NCI-H146 treated with DMSO at 0.1 percent for 48 hours (cell line): ENCODE data around the gene HYAL2.

Source experiments
- DNase-seq: peaks from one replicate; lab custom pipeline; 2025; ENCODE audit not compliant: unreplicated experiment; lab: John Stamatoyannopoulos, UW

The HYAL2 gene

DNA sequence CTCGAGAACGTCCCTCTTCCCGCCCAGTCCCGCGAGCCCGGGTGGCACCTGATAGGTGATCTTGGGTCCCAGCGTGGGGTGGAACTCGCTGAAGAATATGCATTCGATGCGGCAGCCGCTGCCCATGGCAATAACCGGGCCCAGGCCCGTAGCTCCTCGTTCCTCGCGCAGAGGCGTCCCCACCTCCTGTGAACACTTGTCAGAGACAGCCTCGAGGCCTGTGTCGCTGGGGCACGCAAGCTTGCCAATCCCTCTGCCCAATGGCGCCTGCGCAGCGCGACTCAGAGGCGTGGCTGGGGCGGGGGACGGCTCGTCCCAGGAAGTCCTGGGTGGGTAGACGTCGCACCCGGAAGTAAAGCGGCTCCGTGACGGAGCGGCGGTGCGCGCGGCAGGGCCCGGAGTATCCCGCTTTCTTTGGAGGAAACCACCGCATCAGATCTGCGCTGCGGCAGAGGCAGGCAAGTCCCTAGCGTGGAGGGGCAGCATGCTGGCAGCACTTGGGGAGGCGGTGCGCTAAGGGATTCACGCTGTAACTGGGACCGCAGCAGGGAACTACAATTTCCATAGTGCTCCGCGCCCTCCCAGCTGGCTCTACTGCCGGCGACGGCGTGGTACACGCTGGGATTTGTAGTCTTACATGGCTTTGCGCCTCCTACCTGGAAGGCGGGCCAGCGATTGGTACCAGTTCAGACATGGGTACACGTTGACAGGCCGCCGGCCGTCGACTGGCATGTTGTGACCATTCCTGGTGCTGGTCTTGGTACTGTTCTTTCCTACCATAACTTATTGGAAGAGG lies 28.2 kb upstream of the HYAL2 start, which contains the start of the genes CYB561D2 and NPRL2:
Gene CYB561D2, plus strand, starts transcription at position 336 of the 796 bp plus-strand sequence. CDS start 572 bp downstream, outside the sequence.
Gene NPRL2, minus strand, starts transcription at position 249 of the 796 bp plus-strand sequence. Its CDS starts 123 bp downstream, at position 126.
- DNase-seq, result peak; percentile 76

DNA sequence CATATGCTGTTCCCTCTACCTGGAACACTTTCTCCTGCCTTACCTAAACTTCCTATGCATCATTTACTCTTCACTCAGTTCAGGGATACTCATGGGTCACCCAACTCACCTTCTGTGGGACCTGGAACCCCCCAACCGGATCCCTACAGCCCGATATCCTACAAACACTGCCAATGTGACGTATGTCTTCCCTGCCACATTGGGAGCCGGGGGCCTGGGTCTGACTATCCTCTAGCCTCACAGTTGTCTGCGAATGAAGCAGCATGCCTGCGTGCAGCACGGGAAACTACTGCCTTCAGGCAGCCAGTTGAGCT lies 27.6 kb upstream of the HYAL2 start:
- DNase-seq, result no peak

DNA sequence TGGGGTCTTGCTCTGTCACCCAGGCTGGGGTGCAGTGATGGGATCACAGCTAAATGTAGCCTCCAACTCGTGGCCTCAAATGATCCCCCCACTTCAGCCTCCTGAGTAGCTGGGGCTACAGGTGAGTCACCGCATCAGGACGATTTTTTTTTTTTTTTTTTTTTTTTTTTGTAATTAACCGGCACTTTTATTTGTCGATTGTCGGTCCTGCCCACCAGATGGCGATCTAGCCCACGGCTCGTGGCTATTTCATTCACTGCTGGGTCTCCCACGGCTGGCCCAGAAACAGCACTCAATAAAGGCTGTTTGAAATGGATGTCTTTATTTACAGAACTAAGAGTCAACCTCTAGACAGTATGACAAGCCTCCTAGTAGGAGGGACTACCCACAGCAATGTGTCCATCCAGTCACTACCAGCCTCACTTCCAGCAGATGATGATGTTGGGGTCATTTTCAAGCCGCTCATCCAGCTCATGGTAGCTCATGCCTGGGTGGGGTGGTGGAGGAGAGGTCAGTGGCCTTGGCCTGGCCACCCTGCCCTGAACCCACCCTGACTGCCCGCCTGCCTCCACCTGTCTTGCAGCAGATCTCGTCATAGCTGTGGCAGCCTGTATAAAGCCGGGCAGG lies 24.8 kb upstream of the HYAL2 start:
- peak; percentile 35 for DNase-seq

DNA sequence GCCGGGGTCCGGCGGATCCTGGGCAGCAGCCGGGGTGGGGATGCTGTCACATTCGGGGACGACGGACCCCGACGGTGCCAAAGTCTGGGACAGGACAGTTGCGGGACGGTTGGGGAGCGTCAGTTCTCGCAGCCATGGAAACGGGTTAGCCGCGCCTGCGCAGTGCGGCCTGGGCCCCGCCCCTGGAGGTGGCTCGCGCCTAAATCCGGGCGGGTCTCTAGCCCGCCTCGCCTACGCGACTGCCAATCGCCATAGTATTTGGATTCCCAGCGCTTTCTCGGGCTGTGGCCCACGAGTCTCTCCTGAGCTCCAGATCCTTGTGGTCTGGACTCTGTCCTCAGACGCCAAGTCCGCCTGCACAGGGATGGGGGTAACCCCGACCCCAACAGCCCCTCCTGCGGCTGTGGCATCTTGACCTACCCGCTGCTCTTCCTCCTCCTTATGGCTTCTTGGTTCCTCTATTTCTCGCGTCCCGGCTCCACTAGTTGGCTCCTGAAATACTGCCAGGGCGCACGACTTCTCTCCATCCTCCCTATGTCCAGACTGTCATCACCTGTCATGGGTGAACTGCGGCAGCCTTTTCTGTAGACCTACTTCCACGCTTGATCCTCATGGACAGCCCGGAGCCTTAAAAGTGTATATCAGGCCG lies 23.2 kb upstream of the HYAL2 start, which contains the start of gene ZMYND10:
Gene ZMYND10, minus strand, starts transcription at position 147 of the 649 bp plus-strand sequence. CDS start 153 bp downstream, outside the sequence.
- peak; percentile 13 for DNase-seq

DNA sequence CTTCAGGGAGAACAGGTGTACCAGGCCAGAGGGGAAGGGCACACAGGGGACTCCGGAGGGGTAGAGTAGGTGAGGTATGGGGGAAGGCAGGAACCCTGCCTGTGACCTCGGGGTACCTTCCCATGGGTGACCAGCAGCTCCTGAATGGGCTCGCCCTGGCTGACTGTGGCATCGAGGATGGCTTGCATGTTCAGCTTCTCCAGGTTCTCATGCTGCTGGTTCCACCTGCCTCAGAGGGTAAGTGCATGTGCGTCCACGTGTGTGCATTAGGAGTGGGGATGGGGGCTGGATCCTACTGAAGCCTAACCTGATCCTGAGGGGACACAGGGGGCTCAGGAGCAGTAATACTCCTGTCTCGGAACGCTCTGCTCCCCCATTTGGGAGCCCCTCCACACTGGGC lies 22.5 kb upstream of the HYAL2 start:
- DNase-seq, result no peak

DNA sequence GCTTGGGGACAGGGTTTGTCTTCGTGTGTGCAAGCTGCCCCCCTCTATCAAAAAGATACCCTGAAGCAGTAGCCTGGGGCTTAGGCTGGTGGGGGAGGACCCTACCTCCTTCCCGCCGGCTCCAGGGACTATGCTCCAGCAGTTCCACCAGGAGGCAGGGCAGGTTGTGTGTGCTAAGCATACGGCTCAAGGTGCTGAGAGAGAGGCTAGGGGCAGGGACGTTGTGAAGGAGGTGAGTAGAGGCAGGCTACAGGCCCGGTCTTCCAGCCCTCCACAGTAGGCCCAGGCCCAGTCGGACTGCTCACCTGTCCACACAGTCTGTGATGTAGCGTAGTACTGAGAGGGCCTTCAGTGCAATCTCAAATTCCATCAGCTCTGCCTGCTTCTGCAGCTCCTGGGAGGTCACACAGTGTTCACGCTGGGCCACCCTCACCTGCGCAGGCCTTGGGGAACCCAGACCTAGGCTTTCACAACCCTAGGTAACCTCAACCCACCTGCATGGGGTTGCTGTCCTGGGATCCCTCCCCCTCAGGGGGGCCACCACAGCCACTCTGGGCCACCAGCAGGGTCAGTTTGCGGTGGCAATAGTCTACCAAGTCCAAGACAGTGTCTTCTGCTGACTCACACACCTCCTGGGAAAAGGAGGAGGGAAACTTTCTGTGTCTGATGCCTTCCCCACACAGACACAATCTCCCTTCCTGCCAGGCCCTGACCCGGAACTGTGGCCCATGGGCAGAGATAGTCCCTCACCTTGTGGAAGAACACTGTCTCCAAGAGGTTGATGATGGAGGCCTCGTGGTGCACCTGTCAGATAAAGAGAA lies 20.5 kb upstream of the HYAL2 start:
- no peak for DNase-seq

DNA sequence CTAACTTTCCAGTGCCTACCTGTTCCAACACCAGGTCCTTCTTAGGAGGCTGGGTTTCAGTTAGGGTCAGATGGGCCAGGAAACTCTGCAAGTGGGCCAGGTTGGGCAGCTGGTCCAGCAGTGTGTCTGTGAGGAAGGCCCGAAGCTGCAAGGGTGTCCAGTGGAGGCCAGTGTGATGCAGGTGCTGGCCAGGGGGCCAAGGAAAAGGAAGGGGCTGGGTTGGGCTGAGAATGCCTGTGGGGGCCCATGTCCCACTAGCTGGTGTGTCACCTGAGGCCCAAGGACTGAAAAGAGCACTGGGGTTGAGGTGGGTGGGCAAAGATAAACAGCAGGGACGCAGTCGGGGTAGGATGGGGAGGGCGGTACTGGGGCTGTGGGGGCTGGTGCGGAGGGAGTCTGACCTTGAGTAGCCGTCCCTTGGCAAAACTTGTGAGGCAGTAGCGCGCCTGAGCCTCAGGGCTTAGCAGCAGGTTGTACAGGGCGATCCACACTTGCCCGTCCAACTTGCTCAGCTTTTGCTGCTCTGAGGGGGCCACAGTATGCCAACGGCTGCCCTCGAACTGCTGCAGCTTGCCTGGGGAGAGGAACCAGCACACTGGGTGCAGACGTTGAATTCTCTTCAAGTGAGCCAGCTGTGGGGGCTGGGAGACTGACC lies 19.6 kb upstream of the HYAL2 start:
- no peak for DNase-seq

DNA sequence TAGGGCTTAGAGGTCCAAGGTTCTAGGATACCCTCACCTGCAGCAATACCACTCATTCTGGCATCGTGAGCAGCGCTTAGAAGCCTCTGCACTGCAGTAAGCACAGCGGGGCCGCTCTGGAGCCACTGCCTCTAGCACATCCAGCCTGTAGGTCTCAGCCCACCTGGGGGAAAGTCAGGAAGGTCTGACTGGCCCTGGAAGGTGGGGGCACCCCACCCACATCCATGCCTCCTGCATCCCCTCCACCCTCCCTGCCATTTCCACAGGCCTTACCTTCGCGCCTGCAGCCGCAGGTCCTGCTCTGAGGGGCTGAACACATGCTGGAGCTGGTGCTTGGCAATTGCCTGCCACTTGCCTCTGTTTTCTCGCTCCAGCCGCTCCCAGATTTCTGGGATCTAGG lies 19.0 kb upstream of the HYAL2 start:
- DNase-seq, result no peak

DNA sequence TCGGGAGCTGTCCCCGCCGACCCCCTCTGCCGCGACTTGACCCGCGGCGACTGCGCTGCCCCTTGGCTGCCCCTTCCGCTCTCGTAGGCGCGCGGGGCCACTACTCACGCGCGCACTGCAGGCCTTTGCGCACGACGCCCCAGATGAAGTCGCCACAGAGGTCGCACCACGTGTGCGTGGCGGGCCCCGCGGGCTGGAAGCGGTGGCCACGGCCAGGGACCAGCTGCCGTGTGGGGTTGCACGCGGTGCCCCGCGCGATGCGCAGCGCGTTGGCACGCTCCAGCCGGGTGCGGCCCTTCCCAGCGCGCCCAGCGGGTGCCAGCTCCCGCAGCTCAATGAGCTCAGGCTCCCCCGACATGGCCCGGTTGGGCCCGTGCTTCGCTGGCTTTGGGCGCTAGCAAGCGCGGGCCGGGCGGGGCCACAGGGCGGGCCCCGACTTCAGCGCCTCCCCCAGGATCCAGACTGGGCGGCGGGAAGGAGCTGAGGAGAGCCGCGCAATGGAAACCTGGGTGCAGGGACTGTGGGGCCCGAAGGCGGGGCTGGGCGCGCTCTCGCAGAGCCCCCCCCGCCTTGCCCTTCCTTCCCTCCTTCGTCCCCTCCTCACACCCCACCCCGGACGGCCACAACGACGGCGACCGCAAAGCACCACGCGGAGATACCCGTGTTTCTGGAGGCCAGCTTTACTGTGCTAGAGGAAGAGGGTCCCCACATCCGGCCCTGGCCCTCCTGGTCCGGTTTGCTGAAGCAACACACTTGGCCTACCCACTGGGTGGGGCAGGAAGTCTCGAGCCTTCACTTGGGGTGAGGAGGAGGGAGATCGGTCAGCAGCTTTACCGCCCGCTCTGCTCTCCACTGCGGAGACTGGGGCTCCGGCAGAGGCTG lies 18.1 kb upstream of the HYAL2 start, which contains the start of gene RASSF1:
Gene RASSF1, minus strand, starts transcription at position 389 of the 882 bp plus-strand sequence. Its CDS starts 31 bp downstream, at position 358.
- no peak for DNase-seq

DNA sequence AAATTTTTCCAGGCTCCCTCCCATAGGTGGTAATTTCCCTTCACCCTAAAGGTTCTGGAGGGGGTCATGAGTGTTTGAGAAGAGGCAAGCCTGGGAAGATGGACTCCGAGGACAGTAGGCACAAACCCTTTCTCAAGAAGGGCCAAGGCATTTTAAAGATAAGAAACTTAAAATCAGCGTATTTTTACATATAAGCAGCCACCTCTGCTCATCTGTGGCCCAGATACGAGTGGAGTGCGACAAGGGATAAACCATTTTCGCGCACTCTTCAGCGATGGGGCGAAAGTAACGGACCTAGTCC lies 17.6 kb upstream of the HYAL2 start:
- no peak for DNase-seq

DNA sequence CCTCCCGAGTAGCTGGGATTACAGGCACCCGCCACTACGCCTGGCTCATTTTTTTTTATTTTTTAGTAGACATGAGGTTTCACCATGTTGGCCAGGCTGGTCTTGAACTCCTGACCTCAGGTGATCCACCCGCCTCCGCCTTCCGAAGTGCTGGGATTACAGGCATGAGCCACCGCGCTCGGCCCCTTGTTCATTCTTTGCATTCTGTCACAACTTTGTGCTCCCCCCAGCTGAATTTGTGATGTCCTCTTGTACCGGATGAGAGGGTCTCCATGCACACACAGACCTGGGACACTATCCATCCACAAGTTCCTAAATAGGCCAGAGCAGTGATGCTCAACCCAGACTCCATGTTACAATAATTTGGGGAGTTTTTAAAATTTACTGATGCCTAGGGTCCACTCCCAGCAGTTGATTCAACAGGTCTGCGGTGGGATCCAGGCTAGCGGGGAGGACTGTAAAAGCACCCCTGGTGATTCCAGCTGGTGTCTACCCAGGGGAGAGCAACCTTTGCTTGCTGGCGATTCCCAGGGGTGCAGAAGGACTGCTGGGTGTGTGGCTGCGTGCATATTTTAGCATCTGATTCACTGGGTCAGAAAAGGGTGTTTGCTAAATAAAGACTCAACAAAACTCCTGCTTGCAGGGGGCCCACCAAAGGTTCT lies 17.1 kb upstream of the HYAL2 start:
- no peak for DNase-seq

DNA sequence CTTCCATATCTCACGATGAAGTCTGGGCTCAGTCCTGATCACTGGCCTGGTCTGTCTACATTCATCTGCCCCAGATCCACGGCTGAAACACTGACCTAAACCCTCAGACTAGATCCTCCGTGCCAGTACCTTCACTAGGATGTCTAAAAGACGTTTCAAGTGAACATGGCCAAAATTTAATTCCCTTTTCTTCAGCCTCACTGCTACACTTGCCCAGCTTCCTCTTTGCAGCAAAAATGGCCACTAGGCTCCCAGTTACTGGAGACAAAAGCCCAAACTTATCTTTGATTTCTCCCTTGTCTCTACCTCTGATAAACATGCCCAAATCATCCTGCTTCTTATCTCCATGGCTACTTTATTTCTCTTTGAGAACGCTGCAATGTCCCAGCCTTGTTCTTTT lies 16.4 kb upstream of the HYAL2 start:
- no peak for DNase-seq

DNA sequence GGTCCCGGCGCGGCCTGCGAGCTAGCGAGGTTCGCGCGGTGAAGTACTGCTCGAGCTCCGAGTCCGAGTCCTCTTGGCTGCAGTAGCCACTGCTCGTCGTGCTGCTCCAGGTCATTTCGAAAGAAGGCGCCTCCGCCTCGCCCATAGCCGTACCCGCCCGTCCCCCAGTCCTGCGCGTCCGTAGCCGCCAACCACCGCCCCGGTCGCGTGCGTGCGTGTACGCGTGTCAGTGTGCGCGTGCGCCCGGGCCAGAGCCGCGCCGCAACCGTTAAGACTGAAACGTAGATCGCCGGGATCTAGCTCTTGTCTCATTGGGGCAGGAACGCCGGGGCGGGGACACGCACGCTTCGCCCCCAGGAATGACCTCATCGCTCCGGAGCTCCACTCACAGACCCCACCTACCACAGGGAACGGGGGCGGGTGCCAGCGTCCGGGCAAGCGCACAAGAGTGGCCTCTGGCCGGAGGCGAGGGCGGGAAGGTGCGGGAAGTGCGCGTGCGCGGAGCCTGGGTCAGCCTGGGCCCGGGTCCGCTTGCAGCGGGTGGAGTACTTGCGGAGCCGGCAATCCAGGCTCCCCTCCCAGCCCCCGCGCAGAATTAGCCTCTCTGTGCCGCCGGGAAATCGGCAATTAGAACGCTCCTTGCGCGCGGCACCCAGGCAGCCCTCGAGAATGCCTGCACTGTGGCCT lies 14.8 kb upstream of the HYAL2 start:
- DNase-seq, result peak; percentile 90

DNA sequence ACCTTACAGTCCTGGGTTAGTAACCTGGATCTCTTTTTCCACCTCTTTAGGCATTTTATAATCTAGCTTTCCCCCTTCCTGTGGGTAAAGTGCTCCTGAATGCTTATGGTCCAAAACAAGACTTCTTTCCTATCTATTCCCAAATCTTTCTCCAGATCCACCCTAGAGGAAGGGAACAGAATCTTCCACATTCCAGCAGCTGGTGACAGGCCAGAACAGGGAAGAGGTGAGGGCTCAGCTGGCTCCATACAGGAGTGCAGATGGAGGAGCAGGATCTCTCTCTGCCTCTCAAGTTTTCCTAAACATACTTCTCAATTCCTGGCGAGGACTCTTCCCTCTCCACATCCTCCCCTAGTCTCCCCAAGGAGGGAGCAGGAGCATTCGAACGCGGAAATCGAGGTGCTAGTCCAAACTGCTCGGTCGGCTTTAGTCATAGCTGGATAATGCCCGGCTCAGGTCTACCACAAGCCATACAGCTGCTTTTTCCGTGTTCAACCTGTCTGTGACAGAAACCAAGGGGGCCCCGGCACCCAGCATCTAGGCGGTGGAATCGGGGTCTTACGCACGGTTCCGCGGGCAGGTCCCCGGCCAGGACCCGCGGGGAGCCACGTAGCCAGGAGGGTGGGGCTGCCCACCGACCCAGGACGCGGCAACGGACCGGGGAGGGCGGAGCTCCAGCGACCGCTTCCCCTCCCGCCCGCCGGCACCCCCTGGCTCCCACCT lies 14.1 kb upstream of the HYAL2 start:
- no peak for DNase-seq

DNA sequence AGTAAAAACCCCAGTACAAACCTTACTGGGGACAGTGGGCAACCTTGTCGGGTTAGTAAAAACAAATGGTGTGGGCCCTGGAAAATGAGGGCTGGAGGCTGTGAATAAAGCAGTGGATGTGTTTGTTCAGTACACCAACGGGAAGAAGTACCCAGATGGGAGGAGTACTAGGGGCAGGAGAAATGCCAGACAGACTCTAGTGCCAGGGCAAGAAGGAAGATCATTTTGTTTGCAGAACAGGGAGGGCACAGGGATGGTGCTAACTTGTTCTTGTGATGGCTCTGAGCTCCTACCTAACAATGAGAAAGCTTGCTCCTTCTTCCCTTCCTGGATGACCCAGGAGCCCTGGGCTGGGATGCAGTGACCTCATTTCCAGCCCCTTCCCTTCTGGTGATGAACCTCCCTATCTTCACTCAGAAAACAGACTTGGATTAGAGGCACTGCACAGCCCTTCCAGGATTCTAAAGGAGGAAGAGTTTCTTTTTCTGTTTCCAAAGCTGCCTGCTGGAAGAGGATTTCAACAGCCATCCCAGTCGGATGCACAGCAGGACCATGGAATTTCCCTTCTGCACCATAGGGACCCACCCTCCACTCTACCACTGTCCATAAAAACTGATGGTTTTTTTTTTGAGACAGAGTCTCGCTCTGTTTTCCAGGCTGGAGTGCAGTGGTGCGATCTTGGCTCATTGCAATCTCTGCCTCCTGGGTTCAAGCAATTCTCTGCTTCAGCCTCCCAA lies 12.0 kb upstream of the HYAL2 start:
- no peak for DNase-seq

DNA sequence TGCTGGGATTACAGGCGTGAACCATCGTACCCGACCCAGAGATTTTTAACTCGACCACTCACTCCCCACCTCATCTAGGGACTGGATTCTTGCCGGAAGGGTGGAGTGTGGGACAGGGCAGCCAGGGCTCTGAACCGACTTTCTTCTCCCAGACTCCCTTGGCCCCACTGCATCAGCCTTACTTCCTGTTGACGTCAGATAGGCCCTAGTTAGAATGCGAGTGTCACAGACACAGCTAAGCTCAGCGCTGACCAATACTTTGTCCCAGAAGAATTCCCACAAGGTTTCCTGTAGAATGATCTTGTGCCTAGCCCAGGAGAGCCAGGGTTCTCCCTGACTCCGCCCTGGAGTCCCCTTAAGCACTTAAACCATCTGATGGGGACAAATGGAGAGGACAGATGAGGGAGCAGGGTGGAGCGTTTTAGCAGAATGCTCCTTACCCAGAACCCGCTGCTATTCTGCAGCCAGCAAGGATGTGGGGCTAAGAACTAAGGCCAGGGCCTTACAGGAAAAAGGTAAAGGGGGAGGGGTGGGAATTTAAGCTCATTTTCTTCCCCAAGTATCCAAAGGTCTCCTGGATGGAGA lies 11.3 kb upstream of the HYAL2 start:
- DNase-seq, result no peak

DNA sequence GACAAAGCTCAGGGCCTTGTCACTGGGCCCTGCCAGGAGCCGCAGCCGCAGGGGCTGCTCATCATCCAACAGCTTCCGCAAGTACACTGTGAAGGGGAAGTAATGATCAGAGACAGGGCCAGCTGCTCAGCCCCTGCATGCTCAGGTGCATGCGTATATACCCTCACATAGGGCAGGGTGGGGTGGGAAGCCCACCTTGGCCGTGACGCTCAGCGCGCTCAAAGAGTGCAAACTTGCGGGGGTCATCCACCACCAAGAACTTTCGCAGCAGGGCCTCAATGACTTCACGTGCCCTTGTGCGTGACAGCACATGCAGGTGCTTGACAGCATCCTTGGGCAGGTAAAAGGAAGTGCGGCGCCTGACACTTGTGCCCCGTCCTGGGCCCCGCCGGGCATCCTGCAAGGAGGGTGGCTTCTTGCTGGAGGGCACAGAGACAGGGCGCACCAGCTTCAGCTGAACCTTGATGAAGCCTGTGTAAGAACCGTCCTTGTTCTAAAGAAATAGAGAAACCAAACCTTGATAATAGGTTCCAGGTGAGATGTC lies 8.9 kb upstream of the HYAL2 start:
- DNase-seq, result no peak
